DMS114 treated with DMSO at 0.1 percent for 48 hours (cell line): ENCODE data around the gene NUBPL.
"Not testable (repeated sequence)": the region's sequence is repeated elsewhere in the genome, so short reads cannot be mapped to it uniquely, and the experiment has no call there.

ENCODE experiments used
- DNase-seq: peaks from one replicate; lab custom pipeline; 2025; ENCODE audit not compliant: unreplicated experiment; lab: John Stamatoyannopoulos, UW

Gene NUBPL

GRCh38 chr14:31868096-31868495 lies 306.9 kb downstream of the NUBPL start:
- DNase-seq = not testable (repeated sequence)

- no peak for DNase-seq
Observed at GRCh38 chr14:31876741-31877140, 315.5 kb downstream of the NUBPL start.

- DNase-seq = no peak
Observed at GRCh38 chr14:31877255-31877798, 316.1 kb downstream of the NUBPL start.

GRCh38 chr14:31879661-31880348 lies 318.6 kb downstream of the NUBPL start:
- DNase-seq = no peak

GRCh38 chr14:31880935-31881334 lies 319.7 kb downstream of the NUBPL start:
- no peak for DNase-seq

GRCh38 chr14:31881531-31882310 lies 320.5 kb downstream of the NUBPL start:
- no peak for DNase-seq

- no peak for DNase-seq
Observed at GRCh38 chr14:31884238-31884637, 323.0 kb downstream of the NUBPL start.

GRCh38 chr14:31884776-31885379 lies 323.7 kb downstream of the NUBPL start:
- DNase-seq = no peak

- no peak for DNase-seq
Observed at GRCh38 chr14:31886156-31886835, 325.1 kb downstream of the NUBPL start.

- no peak for DNase-seq
Observed at GRCh38 chr14:31887929-31888580, 326.9 kb downstream of the NUBPL start.

GRCh38 chr14:31889297-31889696 lies 328.1 kb downstream of the NUBPL start:
- no peak for DNase-seq

- not testable (repeated sequence) for DNase-seq
Observed at GRCh38 chr14:31890202-31890601, 329.0 kb downstream of the NUBPL start.

GRCh38 chr14:31893221-31893757 lies 332.1 kb downstream of the NUBPL start:
- DNase-seq = no peak

GRCh38 chr14:31894351-31894750 lies 333.1 kb downstream of the NUBPL start:
- DNase-seq = no peak

- DNase-seq = no peak
Observed at GRCh38 chr14:31895206-31895605, 334.0 kb downstream of the NUBPL start.

- no peak for DNase-seq
Observed at GRCh38 chr14:31895646-31896045, 334.4 kb downstream of the NUBPL start.

- no peak for DNase-seq
Observed at GRCh38 chr14:31897581-31898186, 336.5 kb downstream of the NUBPL start.

GRCh38 chr14:31898838-31899528 lies 337.8 kb downstream of the NUBPL start:
- DNase-seq = no peak

- no peak for DNase-seq
Observed at GRCh38 chr14:31902002-31902401, 340.8 kb downstream of the NUBPL start.
